HEK293 (cell line): ENCODE measurements around the gene GMDS.

Experiments
- CTCF ChIA-PET: fragments of 350-600 bp; formaldehyde crosslinking; extraction: SDS; loops from one replicate; lab custom pipeline; 2021; ENCODE audit warnings: antibody characterized with exemption; lab: Yijun Ruan, JAX
- POLR2A ChIA-PET: fragments of 300-600 bp; formaldehyde crosslinking; extraction: SDS; loops from one replicate; lab custom pipeline; 2020; ENCODE audit warnings: antibody characterized with exemption, inconsistent platforms; lab: Yijun Ruan, JAX
- H3K27ac ChIP-seq: fragments of 200-500 bp; sonication (Bioruptor generic); 2 replicates; pipeline ENCODE4 v1.5.1; 2014; ENCODE audit warnings: low read depth, low read length, control low read depth, inconsistent platforms; ENCODE audit errors: extremely low read depth
- H3K36me3 ChIP-seq, 2 experiments: fragments of 200-500 bp in 1 of 2; sonication (Bioruptor generic) in 1 of 2; 1 replicate in 1 of 2; 2 replicates in 1 of 2; pipeline ENCODE4 v1.5.1; 2014 to 2017; ENCODE audit warnings: inconsistent platforms in 2 of 2, low read length in 2 of 2; ENCODE audit not compliant: control insufficient read depth in 2 of 2, insufficient read depth in 1 of 2
- H3K4me1 ChIP-seq: fragments of 200-500 bp; sonication (Bioruptor generic); 2 replicates; pipeline ENCODE4 v1.5.1; 2014; ENCODE audit warnings: mild to moderate bottlenecking, low read length, inconsistent platforms; ENCODE audit not compliant: control insufficient read depth, insufficient read depth
- H3K4me3 ChIP-seq: 2 replicates; pipeline ENCODE4 v1.5.1; 2011; ENCODE audit warnings: low read depth, mild to moderate bottlenecking, control low read depth, low read length, moderate library complexity
- H3K9me3 ChIP-seq: fragments of 200-500 bp; sonication (Bioruptor generic); 2 replicates; pipeline ENCODE4 v1.5.1; 2014; ENCODE audit warnings: low read depth, low read length, inconsistent platforms; ENCODE audit not compliant: control insufficient read depth, insufficient read depth
- BCL11A ChIP-seq: fragments of 450-650 bp; formaldehyde crosslinking; IDR thresholded peaks from 2 replicates; pipeline ENCODE4 v1.5.1; 2016; ENCODE audit warnings: low read depth, missing biosample characterization, missing genetic modification characterization
- GLIS1 ChIP-seq: fragments of 450-650 bp; formaldehyde crosslinking; IDR thresholded peaks from 2 replicates; pipeline ENCODE4 v1.5.1; 2016; ENCODE audit warnings: missing biosample characterization, missing genetic modification characterization
- ZBTB48 ChIP-seq: fragments of 450-650 bp; formaldehyde crosslinking; IDR thresholded peaks from 2 replicates; pipeline ENCODE4 v1.5.1; 2016; ENCODE audit warnings: missing biosample characterization, missing genetic modification characterization
- ZEB2 ChIP-seq: fragments of 450-650 bp; formaldehyde crosslinking; IDR thresholded peaks from 2 replicates; pipeline ENCODE4 v1.5.1; 2016; ENCODE audit warnings: missing biosample characterization, missing genetic modification characterization
- ZNF16 ChIP-seq: fragments of 450-650 bp; formaldehyde crosslinking; IDR thresholded peaks from 2 replicates; pipeline ENCODE4 v1.5.1; 2016; ENCODE audit warnings: low read depth, missing biosample characterization, missing genetic modification characterization
- ZNF18 ChIP-seq: fragments of 450-650 bp; formaldehyde crosslinking; IDR thresholded peaks from 2 replicates; pipeline ENCODE4 v1.5.1; 2016; ENCODE audit warnings: missing biosample characterization, missing genetic modification characterization
- ZNF19 ChIP-seq: fragments of 450-650 bp; formaldehyde crosslinking; IDR thresholded peaks from 2 replicates; pipeline ENCODE4; 2016; ENCODE audit warnings: missing biosample characterization, missing genetic modification characterization, low read depth
- ZNF266 ChIP-seq: fragments of 450-650 bp; formaldehyde crosslinking; IDR thresholded peaks from 2 replicates; pipeline ENCODE4 v1.5.1; 2016; ENCODE audit warnings: missing biosample characterization, missing genetic modification characterization, low read depth
- ZNF274 ChIP-seq, 2 experiments: fragments of 200-500 bp in 1 of 2; fragments of 450-650 bp in 1 of 2; sonication (Bioruptor generic) in 1 of 2; formaldehyde crosslinking in 1 of 2; IDR thresholded peaks; 2 replicates each; pipeline versions ENCODE4 v1.5.1 to v1.6.1; 2014 to 2016; ENCODE audit warnings: borderline replicate concordance in 1 of 2, inconsistent platforms in 1 of 2, low read length in 1 of 2, missing biosample characterization in 1 of 2, missing genetic modification characterization in 1 of 2
- ZNF302 ChIP-seq: fragments of 450-650 bp; formaldehyde crosslinking; IDR thresholded peaks from 2 replicates; pipeline ENCODE4 v1.5.1; 2016; ENCODE audit warnings: missing biosample characterization, missing genetic modification characterization, low read depth
- ZNF37A ChIP-seq: fragments of 450-650 bp; IDR thresholded peaks from 2 replicates; pipeline ENCODE4 v1.5.1; 2018; ENCODE audit warnings: missing biosample characterization, missing genetic modification characterization
- ZNF629 ChIP-seq: fragments of 450-650 bp; formaldehyde crosslinking; IDR thresholded peaks from 2 replicates; pipeline ENCODE4 v1.5.1; 2017; ENCODE audit warnings: missing biosample characterization, missing genetic modification characterization
- ZNF654 ChIP-seq: fragments of 450-650 bp; formaldehyde crosslinking; IDR thresholded peaks from 2 replicates; pipeline ENCODE4 v1.5.1; 2016; ENCODE audit warnings: low read depth, missing biosample characterization, missing genetic modification characterization
- ZNF747 ChIP-seq: fragments of 450-650 bp; formaldehyde crosslinking; IDR thresholded peaks from 2 replicates; pipeline ENCODE4 v1.5.1; 2016; ENCODE audit warnings: missing biosample characterization, missing genetic modification characterization
- TF ChIP-seq, protein P1 (sequence below): fragments of 450-650 bp; formaldehyde crosslinking; conservative IDR thresholded peaks from 2 replicates; pipeline ENCODE4 v1.5.1; 2016; ENCODE audit warnings: low read depth, missing biosample characterization, missing genetic modification characterization
- TF ChIP-seq, protein P2 (sequence below): fragments of 450-650 bp; formaldehyde crosslinking; IDR thresholded peaks from 2 replicates; pipeline ENCODE4 v1.5.1; 2016; ENCODE audit warnings: missing biosample characterization, missing genetic modification characterization, borderline replicate concordance
- TF ChIP-seq, protein P3 (sequence below): fragments of 450-650 bp; IDR thresholded peaks from 2 replicates; pipeline ENCODE4 v1.5.1; 2018; ENCODE audit warnings: missing biosample characterization, missing genetic modification characterization
- TF ChIP-seq, protein P4 (sequence below): fragments of 450-650 bp; formaldehyde crosslinking; IDR thresholded peaks from 2 replicates; pipeline ENCODE4 v1.5.1; 2016; ENCODE audit warnings: missing biosample characterization, missing genetic modification characterization
- TF ChIP-seq, protein P5 (sequence below): fragments of 450-650 bp; formaldehyde crosslinking; IDR thresholded peaks from 2 replicates; pipeline ENCODE4 v1.5.1; 2016; ENCODE audit warnings: missing biosample characterization, missing genetic modification characterization, borderline replicate concordance

The GMDS gene

GRCh38 chr6:1901556-1901955 is 343.8 kb downstream of the GMDS start:
- ChIA-PET POLR2A (no interaction called here), CTCF (interaction anchor here (0.7 to 1.1 kb wide), 3 partner anchors 28 to 189 kb away, joined by 3 to 4 read pairs (median 3); no protein-coding TSS in a partner anchor)
- no peaks in the 10 kb centered on the region for H3K9me3 ChIP-seq
- H3K4me1 ChIP-seq, result no peaks in the 10 kb centered on the region
- H3K4me3 ChIP-seq, result no peak overlapping the region
- no peaks in the 10 kb centered on the region for H3K36me3 ChIP-seq
- no peak overlapping the region for H3K27ac ChIP-seq
- TF ChIP-seq ZBTB48 (tag by site-specific recombination), result 0 out of 2 replicates have a peak, but pooled peaks have one; percentile 22
- no peak for TF ChIP-seq ZEB2 (tag by site-specific recombination)
- TF ChIP-seq, protein P1, sequence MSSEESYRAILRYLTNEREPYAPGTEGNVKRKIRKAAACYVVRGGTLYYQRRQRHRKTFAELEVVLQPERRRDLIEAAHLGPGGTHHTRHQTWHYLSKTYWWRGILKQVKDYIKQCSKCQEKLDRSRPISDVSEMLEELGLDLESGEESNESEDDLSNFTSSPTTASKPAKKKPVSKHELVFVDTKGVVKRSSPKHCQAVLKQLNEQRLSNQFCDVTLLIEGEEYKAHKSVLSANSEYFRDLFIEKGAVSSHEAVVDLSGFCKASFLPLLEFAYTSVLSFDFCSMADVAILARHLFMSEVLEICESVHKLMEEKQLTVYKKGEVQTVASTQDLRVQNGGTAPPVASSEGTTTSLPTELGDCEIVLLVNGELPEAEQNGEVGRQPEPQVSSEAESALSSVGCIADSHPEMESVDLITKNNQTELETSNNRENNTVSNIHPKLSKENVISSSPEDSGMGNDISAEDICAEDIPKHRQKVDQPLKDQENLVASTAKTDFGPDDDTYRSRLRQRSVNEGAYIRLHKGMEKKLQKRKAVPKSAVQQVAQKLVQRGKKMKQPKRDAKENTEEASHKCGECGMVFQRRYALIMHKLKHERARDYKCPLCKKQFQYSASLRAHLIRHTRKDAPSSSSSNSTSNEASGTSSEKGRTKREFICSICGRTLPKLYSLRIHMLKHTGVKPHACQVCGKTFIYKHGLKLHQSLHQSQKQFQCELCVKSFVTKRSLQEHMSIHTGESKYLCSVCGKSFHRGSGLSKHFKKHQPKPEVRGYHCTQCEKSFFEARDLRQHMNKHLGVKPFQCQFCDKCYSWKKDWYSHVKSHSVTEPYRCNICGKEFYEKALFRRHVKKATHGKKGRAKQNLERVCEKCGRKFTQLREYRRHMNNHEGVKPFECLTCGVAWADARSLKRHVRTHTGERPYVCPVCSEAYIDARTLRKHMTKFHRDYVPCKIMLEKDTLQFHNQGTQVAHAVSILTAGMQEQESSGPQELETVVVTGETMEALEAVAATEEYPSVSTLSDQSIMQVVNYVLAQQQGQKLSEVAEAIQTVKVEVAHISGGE (tag by site-specific recombination), result no peak
- TF ChIP-seq ZNF629 (tag by site-specific recombination), result peak; percentile 58
- TF ChIP-seq ZNF747, result no peak
- TF ChIP-seq ZNF37A (tag by site-specific recombination), result no peak
- no peak for TF ChIP-seq ZNF18 (tag by site-specific recombination)
- no peak for TF ChIP-seq ZNF266 (tag by site-specific recombination)

GRCh38 chr6:1896897-1897296 is 348.5 kb downstream of the GMDS start:
- Histone ChIP-seq H3K4me1 (no peaks in the 10 kb centered on the region; the same call in 1 of the 2 replicates), H3K4me3 (no peak overlapping the region), H3K27ac (no peak overlapping the region), H3K9me3 (no peaks in the 10 kb centered on the region), H3K36me3 (no peaks in the 10 kb centered on the region)
- POLR2A ChIA-PET, result no interaction called here
- TF ChIP-seq, protein P2, sequence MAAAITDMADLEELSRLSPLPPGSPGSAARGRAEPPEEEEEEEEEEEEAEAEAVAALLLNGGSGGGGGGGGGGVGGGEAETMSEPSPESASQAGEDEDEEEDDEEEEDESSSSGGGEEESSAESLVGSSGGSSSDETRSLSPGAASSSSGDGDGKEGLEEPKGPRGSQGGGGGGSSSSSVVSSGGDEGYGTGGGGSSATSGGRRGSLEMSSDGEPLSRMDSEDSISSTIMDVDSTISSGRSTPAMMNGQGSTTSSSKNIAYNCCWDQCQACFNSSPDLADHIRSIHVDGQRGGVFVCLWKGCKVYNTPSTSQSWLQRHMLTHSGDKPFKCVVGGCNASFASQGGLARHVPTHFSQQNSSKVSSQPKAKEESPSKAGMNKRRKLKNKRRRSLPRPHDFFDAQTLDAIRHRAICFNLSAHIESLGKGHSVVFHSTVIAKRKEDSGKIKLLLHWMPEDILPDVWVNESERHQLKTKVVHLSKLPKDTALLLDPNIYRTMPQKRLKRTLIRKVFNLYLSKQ (tag by site-specific recombination), result no peak
- no peak for TF ChIP-seq ZNF19
- TF ChIP-seq, protein P3, sequence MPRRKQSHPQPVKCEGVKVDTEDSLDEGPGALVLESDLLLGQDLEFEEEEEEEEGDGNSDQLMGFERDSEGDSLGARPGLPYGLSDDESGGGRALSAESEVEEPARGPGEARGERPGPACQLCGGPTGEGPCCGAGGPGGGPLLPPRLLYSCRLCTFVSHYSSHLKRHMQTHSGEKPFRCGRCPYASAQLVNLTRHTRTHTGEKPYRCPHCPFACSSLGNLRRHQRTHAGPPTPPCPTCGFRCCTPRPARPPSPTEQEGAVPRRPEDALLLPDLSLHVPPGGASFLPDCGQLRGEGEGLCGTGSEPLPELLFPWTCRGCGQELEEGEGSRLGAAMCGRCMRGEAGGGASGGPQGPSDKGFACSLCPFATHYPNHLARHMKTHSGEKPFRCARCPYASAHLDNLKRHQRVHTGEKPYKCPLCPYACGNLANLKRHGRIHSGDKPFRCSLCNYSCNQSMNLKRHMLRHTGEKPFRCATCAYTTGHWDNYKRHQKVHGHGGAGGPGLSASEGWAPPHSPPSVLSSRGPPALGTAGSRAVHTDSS, result no peak
- TF ChIP-seq BCL11A (tag by site-specific recombination), result no peak
- no peak for TF ChIP-seq ZNF302 (tag by site-specific recombination)
- TF ChIP-seq, protein P4, sequence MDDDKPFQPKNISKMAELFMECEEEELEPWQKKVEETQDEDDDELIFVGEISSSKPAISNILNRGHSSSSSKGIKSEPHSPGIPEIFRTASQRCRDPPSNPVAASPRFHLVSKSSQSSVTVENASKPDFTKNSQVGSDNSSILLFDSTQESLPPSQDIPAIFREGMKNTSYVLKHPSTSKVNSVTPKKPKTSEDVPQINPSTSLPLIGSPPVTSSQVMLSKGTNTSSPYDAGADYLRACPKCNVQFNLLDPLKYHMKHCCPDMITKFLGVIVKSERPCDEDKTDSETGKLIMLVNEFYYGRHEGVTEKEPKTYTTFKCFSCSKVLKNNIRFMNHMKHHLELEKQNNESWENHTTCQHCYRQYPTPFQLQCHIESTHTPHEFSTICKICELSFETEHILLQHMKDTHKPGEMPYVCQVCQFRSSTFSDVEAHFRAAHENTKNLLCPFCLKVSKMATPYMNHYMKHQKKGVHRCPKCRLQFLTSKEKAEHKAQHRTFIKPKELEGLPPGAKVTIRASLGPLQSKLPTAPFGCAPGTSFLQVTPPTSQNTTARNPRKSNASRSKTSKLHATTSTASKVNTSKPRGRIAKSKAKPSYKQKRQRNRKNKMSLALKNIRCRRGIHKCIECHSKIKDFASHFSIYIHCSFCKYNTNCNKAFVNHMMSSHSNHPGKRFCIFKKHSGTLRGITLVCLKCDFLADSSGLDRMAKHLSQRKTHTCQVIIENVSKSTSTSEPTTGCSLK, result no peak
- TF ChIP-seq GLIS1 (tag by site-specific recombination), result no peak
- no peak for TF ChIP-seq ZNF16
- TF ChIP-seq, protein P5, sequence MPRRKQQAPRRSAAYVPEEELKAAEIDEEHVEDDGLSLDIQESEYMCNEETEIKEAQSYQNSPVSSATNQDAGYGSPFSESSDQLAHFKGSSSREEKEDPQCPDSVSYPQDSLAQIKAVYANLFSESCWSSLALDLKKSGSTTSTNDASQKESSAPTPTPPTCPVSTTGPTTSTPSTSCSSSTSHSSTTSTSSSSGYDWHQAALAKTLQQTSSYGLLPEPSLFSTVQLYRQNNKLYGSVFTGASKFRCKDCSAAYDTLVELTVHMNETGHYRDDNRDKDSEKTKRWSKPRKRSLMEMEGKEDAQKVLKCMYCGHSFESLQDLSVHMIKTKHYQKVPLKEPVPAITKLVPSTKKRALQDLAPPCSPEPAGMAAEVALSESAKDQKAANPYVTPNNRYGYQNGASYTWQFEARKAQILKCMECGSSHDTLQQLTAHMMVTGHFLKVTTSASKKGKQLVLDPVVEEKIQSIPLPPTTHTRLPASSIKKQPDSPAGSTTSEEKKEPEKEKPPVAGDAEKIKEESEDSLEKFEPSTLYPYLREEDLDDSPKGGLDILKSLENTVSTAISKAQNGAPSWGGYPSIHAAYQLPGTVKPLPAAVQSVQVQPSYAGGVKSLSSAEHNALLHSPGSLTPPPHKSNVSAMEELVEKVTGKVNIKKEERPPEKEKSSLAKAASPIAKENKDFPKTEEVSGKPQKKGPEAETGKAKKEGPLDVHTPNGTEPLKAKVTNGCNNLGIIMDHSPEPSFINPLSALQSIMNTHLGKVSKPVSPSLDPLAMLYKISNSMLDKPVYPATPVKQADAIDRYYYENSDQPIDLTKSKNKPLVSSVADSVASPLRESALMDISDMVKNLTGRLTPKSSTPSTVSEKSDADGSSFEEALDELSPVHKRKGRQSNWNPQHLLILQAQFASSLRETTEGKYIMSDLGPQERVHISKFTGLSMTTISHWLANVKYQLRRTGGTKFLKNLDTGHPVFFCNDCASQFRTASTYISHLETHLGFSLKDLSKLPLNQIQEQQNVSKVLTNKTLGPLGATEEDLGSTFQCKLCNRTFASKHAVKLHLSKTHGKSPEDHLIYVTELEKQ (tag by site-specific recombination), result no peak
- no peak for TF ChIP-seq ZNF654
- no peak for TF ChIP-seq ZNF274 (IDR thresholded peaks at IDR 0.05; ENCODE audit: low read length)
- TF ChIP-seq ZNF274 (tag by site-specific recombination; IDR thresholded peaks at IDR 0.05; ENCODE audit: borderline replicate concordance), result no peak
- CTCF ChIA-PET, result interaction anchor here (0.6 to 1.1 kb wide), 2 partner anchors 76 to 211 kb away, joined by 3 to 4 read pairs; no protein-coding TSS in a partner anchor
